Keratinocyte (primary cell): Measurements from ENCODE around the gene SEC22A.

Experiments used
- CTCF ChIP-seq, 3 experiments: IDR thresholded peaks in 1 of 3; conservative IDR thresholded peaks in 1 of 3; optimal IDR thresholded peaks in 1 of 3; 2 replicates in 2 of 3; 3 replicates in 1 of 3; pipeline versions ENCODE3 to v1.5.1; 2011; ENCODE audit warnings: low read length in 3 of 3, mild to moderate bottlenecking in 3 of 3, moderate library complexity in 2 of 3, control low read depth in 1 of 3, inconsistent platforms in 1 of 3; ENCODE audit not compliant: insufficient read depth in 2 of 3; ENCODE audit errors: extremely low read depth in 1 of 3
- EZH2 ChIP-seq: IDR thresholded peaks from one replicate; pipeline ENCODE4 v1.6.1; 2012; ENCODE audit warnings: inconsistent platforms, mild to moderate bottlenecking, low read length, moderate library complexity

GRCh38 chr3:123285931-123286307, 84.2 kb downstream of the SEC22A start:
- TF ChIP-seq CTCF (optimal IDR thresholded peaks at IDR 0.05 in 1 of 3, IDR thresholded peaks at IDR 0.05 in 1 of 3, conservative IDR thresholded peaks at IDR 0.05 in 1 of 3; ENCODE audit: extremely low read depth in 1 of 3, insufficient read depth in 2 of 3, low read length in 3 of 3) (no peak), EZH2 (no peak)
